GM12891 (cell line): Measurements from ENCODE around the gene NFATC1.

Experiments used
- PAX5 ChIP-seq: IDR thresholded peaks from 2 replicates; pipeline ENCODE4 v1.6.1; 2011; ENCODE audit warnings: low read length, moderate library complexity, mild to moderate bottlenecking; ENCODE audit not compliant: insufficient read depth, severe bottlenecking
- POLR2AphosphoS5 ChIP-seq: IDR thresholded peaks from 2 replicates; pipeline ENCODE4 v1.6.1; 2011; ENCODE audit warnings: low read depth, low read length, control low read depth
- TAF1 ChIP-seq: IDR thresholded peaks from 2 replicates; pipeline ENCODE4 v1.6.1; 2011; ENCODE audit warnings: low read depth, low read length, control low read depth

- TF ChIP-seq PAX5, result no peak
- no peak for TF ChIP-seq POLR2AphosphoS5
- TF ChIP-seq TAF1, result no peak
Observed at GRCh38 chr18:79429785-79430281, 34.1 kb downstream of the NFATC1 start.
